CD4-positive, CD25-positive, alpha-beta regulatory T cell (primary cell): Measurements from ENCODE around the gene AUTS2. TPM values are rescaled to one million over a fixed set of nuclear protein-coding genes. Genes with fewer than 3 reads are reported as not detected.

Experiments used
- ATAC-seq, 2 donors: fragments of 150-1000 bp; cut with Tn5 transposase; one replicate each; pipeline ENCODE4 v1.10.0; 2021; ENCODE audit warnings: low read depth in 2 of 2, moderate number of reproducible peaks in 2 of 2, moderate library complexity in 1 of 2
- DNase-seq, 3 donors: peaks; one replicate each; pipeline versions ENCODE4 v3.0.0 to v3.0.0-alpha.2; 2012 to 2022; ENCODE audit warnings: mixed read lengths in 1 of 3
- H3K27ac ChIP-seq: one replicate; pipeline ENCODE4 v1.7.0; 2013; ENCODE audit warnings: mild to moderate bottlenecking, low read length; ENCODE audit not compliant: insufficient read depth, poor library complexity, severe bottlenecking
- H3K27me3 ChIP-seq: one replicate; pipeline ENCODE4 v1.7.0; 2013; ENCODE audit warnings: low read length; ENCODE audit not compliant: control insufficient read depth, insufficient read depth
- H3K36me3 ChIP-seq: one replicate; pipeline ENCODE4 v1.7.0; 2013; ENCODE audit warnings: mild to moderate bottlenecking, low read length, moderate library complexity; ENCODE audit not compliant: control insufficient read depth, insufficient read depth
- H3K4me1 ChIP-seq: 2 replicates; pipeline ENCODE4 v1.7.0; 2013; ENCODE audit warnings: mild to moderate bottlenecking, low read length; ENCODE audit not compliant: insufficient read depth, control insufficient read depth, poor library complexity, severe bottlenecking
- H3K4me3 ChIP-seq: one replicate; pipeline ENCODE4 v1.7.0; 2013; ENCODE audit warnings: low read depth, mild to moderate bottlenecking, low read length, moderate library complexity
- H3K9me3 ChIP-seq, 2 experiments: 1 replicate in 1 of 2; 2 replicates in 1 of 2; pipeline ENCODE4 v1.7.0; 2013; ENCODE audit warnings: low read length in 2 of 2, mild to moderate bottlenecking in 1 of 2, moderate library complexity in 1 of 2; ENCODE audit not compliant: control insufficient read depth in 2 of 2
- H3K27ac Mint-ChIP-seq, 3 donors: one replicate each; pipeline ENCODE4 v1.8.0; 2020 to 2022; ENCODE audit warnings: mild to moderate bottlenecking in 3 of 3, mixed read lengths in 3 of 3, moderate library complexity in 2 of 3
- H3K27me3 Mint-ChIP-seq: one replicate; pipeline ENCODE4 v1.8.0; 2022; ENCODE audit warnings: mild to moderate bottlenecking, mixed read lengths
- H3K36me3 Mint-ChIP-seq: one replicate; pipeline ENCODE4 v1.8.0; 2020; ENCODE audit warnings: mixed read lengths
- H3K4me1 Mint-ChIP-seq, 4 donors: one replicate each; pipeline ENCODE4 v1.8.0; 2020 to 2022; ENCODE audit warnings: mixed read lengths in 4 of 4, mild to moderate bottlenecking in 1 of 4
- H3K4me3 Mint-ChIP-seq, 4 donors: one replicate each; pipeline ENCODE4 v1.8.0; 2020 to 2022; ENCODE audit warnings: mild to moderate bottlenecking in 4 of 4, mixed read lengths in 4 of 4, moderate library complexity in 3 of 4
- H3K9me3 Mint-ChIP-seq, 7 donors: one replicate each; pipeline ENCODE4 v1.8.0; 2020 to 2022; ENCODE audit warnings: mixed read lengths in 7 of 7, mild to moderate bottlenecking in 3 of 7, moderate library complexity in 2 of 7
- polyA plus RNA-seq, 4 donors: library from polyadenylated mRNA; unstranded; fragments of 300-500 nt; fragmentation: Illumina TruSeq; gene quantifications; one replicate each; pipeline ENCODE4 v1.2.3, GENCODE V29; 2021
- total RNA-seq: library from RNA; stranded (reverse); gene quantifications from one replicate; pipeline ENCODE4 v1.2.3, GENCODE V29; 2022

AUTS2 gene
- total and polyA plus RNA-seq, 5 donors from 2014 or later: 0.47 to 32.4 (median 0.74) TPM

- H3K36me3 Mint-ChIP-seq: no peaks in the 10 kb centered on the region
- no peaks in the 10 kb centered on the region for H3K27me3 Mint-ChIP-seq
- Histone ChIP-seq H3K4me3 (no peak overlapping the region), H3K4me1 (no peaks in the 10 kb centered on the region), H3K36me3 (no peaks in the 10 kb centered on the region), H3K27me3 (no peaks in the 10 kb centered on the region), H3K9me3 (no peaks in the 10 kb centered on the region), H3K27ac (no peak overlapping the region)
- no peaks in the 10 kb centered on the region for H3K4me1 Mint-ChIP-seq
- no peak overlapping the region for H3K4me3 Mint-ChIP-seq
- H3K9me3 Mint-ChIP-seq: peaks cover 0 to 16% (median 0%) of the 10 kb centered on the region in 7 donors
- no peak for ATAC-seq
- H3K27ac Mint-ChIP-seq: no peak overlapping the region
- no peak for DNase-seq
These were observed 1238.0 kb downstream of the AUTS2 start for GRCh38 chr7:70836279-70836678.

- Histone ChIP-seq H3K9me3 (no peaks in the 10 kb centered on the region), H3K27me3 (no peaks in the 10 kb centered on the region), H3K27ac (no peak overlapping the region), H3K4me3 (no peak overlapping the region), H3K4me1 (no peaks in the 10 kb centered on the region), H3K36me3 (no peaks in the 10 kb centered on the region)
- Mint-ChIP-seq H3K27ac (no peak overlapping the region), H3K4me3 (no peak overlapping the region), H3K27me3 (no peaks in the 10 kb centered on the region), H3K9me3 (peaks cover 0 to 17% (median 0%) of the 10 kb centered on the region in 7 donors), H3K36me3 (no peaks in the 10 kb centered on the region), H3K4me1 (no peaks in the 10 kb centered on the region)
- no peak for DNase-seq
- ATAC-seq: no peak
These were observed 1238.7 kb downstream of the AUTS2 start for GRCh38 chr7:70836946-70837345.

GRCh38 chr7:70837589-70837988, 1239.3 kb downstream of the AUTS2 start:
- H3K27me3 ChIP-seq: no peaks in the 10 kb centered on the region
- no peaks in the 10 kb centered on the region for H3K36me3 ChIP-seq
- H3K4me1 Mint-ChIP-seq: no peaks in the 10 kb centered on the region
- no peaks in the 10 kb centered on the region for H3K36me3 Mint-ChIP-seq
- no peaks in the 10 kb centered on the region for H3K4me1 ChIP-seq
- no peak overlapping the region for H3K4me3 ChIP-seq
- no peak for DNase-seq
- no peaks in the 10 kb centered on the region for H3K27me3 Mint-ChIP-seq
- no peak overlapping the region for H3K4me3 Mint-ChIP-seq
- H3K9me3 ChIP-seq: no peaks in the 10 kb centered on the region
- ATAC-seq: no peak
- H3K27ac ChIP-seq: no peak overlapping the region
- peaks cover 0 to 17% (median 3%) of the 10 kb centered on the region in 7 donors for H3K9me3 Mint-ChIP-seq
- H3K27ac Mint-ChIP-seq: no peak overlapping the region

DNA sequence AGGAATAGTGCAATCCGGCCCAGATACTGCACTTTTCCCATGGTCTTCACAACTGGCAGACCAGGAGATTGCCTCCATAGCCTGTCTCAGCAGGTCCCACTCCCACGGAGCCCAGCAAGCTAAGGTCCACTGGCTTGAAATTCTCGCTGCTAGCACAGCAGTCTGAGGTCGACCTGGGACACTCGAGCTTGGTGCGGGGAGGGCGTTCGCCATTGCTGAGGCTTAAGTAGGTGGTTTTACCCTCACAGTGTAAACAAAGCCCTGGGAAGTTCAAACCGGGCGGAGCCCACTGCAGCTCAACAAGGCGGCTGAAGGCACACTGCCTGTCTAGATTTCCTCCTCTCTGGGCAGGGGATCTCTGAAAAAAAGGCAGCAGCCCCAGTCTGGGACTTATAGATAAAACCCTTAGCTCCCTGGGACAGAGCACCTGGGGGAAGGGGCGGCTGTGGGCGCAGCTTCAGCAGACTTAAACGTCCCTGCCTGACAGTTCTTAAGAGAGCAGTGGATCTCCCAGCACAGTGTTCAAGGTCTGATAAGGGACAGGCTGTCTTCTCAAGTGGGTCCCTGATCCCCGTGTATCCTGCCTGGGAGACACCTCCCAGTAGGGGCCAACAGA, 1240.1 kb downstream of the AUTS2 start:
- Histone ChIP-seq H3K9me3 (no peaks in the 10 kb centered on the region), H3K4me1 (no peaks in the 10 kb centered on the region), H3K4me3 (no peak overlapping the region), H3K36me3 (no peaks in the 10 kb centered on the region), H3K27ac (no peak overlapping the region), H3K27me3 (no peaks in the 10 kb centered on the region)
- no peaks in the 10 kb centered on the region for H3K36me3 Mint-ChIP-seq
- H3K4me1 Mint-ChIP-seq: no peaks in the 10 kb centered on the region
- H3K27ac Mint-ChIP-seq: no peak overlapping the region
- H3K9me3 Mint-ChIP-seq: peaks cover 0 to 22% (median 3%) of the 10 kb centered on the region in 7 donors
- ATAC-seq (no peak), DNase-seq (no peak)
- no peak overlapping the region for H3K4me3 Mint-ChIP-seq
- H3K27me3 Mint-ChIP-seq: no peaks in the 10 kb centered on the region
